ENCODE results near the gene CIC. TPM values are rescaled to one million over a fixed set of nuclear protein-coding genes. Genes with fewer than 3 reads are reported as not detected.

The CIC gene
- total and polyA plus RNA-seq, 10 of the 15 experiments (the other 5 are each of a cell fraction or from before 2014, with no cell fraction given), result 0.18 to 50.6 (median 7.1) TPM

- TF ChIP-seq, protein P1, sequence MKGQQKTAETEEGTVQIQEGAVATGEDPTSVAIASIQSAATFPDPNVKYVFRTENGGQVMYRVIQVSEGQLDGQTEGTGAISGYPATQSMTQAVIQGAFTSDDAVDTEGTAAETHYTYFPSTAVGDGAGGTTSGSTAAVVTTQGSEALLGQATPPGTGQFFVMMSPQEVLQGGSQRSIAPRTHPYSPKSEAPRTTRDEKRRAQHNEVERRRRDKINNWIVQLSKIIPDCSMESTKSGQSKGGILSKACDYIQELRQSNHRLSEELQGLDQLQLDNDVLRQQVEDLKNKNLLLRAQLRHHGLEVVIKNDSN (IDR thresholded peaks at IDR 0.05; ENCODE audit: borderline replicate concordance, extremely low read length, insufficient read depth, low read depth, low read length), result no peak
- no peak for TF ChIP-seq HDAC2 (IDR thresholded peaks at IDR 0.05)
- TF ChIP-seq CHD2 (IDR thresholded peaks at IDR 0.05; ENCODE audit: borderline replicate concordance, low read depth, low read length), result no peak
- no peak for TF ChIP-seq CEBPB (IDR thresholded peaks at IDR 0.05; ENCODE audit: borderline replicate concordance in 1 of 2, low read depth in 2 of 2, low read length in 2 of 2)
- TF ChIP-seq TCF3 (IDR thresholded peaks at IDR 0.05; ENCODE audit: borderline replicate concordance, insufficient read depth, low read depth, low read length), result no peak
- no peak for TF ChIP-seq KLF5 (IDR thresholded peaks at IDR 0.05; ENCODE audit: partially characterized antibody)
- no peak for TF ChIP-seq SMC3 (IDR thresholded peaks at IDR 0.05; ENCODE audit: borderline replicate concordance, low read length)
Measured at GRCh38 chr19:42220751-42221097, 48.3 kb upstream of the CIC start (continued).

GRCh38 chr19:42224940-42225717, 43.9 kb upstream of the CIC start:
- POLR2A ChIA-PET, result interaction anchor here (0.5 kb wide), 1 partner anchor 12 kb away, joined by 4 read pairs; no protein-coding TSS in a partner anchor
- DNase-seq (ENCODE audit: low read depth, low spot score), result no peak
- TF ChIP-seq MLLT1 (IDR thresholded peaks at IDR 0.05), result no peak
- TF ChIP-seq NRF1 (conservative IDR thresholded peaks at IDR 0.05; ENCODE audit: low read depth, low read length), result no peak
- no peak for TF ChIP-seq CEBPB (IDR thresholded peaks at IDR 0.05; ENCODE audit: borderline replicate concordance in 1 of 2, low read depth in 2 of 2, low read length in 2 of 2)
- no peak for TF ChIP-seq MEF2A (IDR thresholded peaks at IDR 0.05; ENCODE audit: insufficient read depth, low read depth, low read length)
- TF ChIP-seq HDAC2 (IDR thresholded peaks at IDR 0.05), result no peak
- no peak for TF ChIP-seq RELB (IDR thresholded peaks at IDR 0.05; ENCODE audit: low read depth)
- 96% methylated on average over 28 of the region's 37 CpGs for WGBS (ENCODE audit: insufficient coverage, insufficient replicate concordance, low lambda C conversion rate, missing lambda C conversion rate)
- Histone ChIP-seq H3K9ac (ENCODE audit: control insufficient read depth, insufficient read depth, low read length) (no peak overlapping the region), H2AFZ (ENCODE audit: control insufficient read depth, low read depth, low read length) (no peak overlapping the region), H3K27me3 (replicated peaks in 1 of 2; ENCODE audit: control insufficient read depth in 2 of 2, insufficient read depth in 2 of 2, low read length in 1 of 2) (no peaks in the 10 kb centered on the region), H3K4me3 (no peak overlapping the region), H3K4me1 (ENCODE audit: control insufficient read depth, insufficient read depth, low read length) (0 out of 2 replicates have a peak, but pooled peaks cover 3% of the 10 kb centered on the region), H3K9me3 (replicated peaks; ENCODE audit: control insufficient read depth, insufficient read depth, low read length) (no peaks in the 10 kb centered on the region), H3K27ac (ENCODE audit: control insufficient read depth, insufficient read depth) (no peak overlapping the region), H3K79me2 (ENCODE audit: control insufficient read depth, insufficient read depth, low read length) (peaks cover 26% of the 10 kb centered on the region), H3K4me2 (ENCODE audit: control insufficient read depth, insufficient read depth) (no peak overlapping the region), H3K36me3 (ENCODE audit: control insufficient read depth in 2 of 2, insufficient read depth in 2 of 2, low read length in 1 of 2) (peaks cover 17 to 28% of the 10 kb centered on the region in 2 experiments), H4K20me1 (ENCODE audit: control insufficient read depth, insufficient read depth) (no peaks in the 10 kb centered on the region; the same call in none of the 2 replicates)
- RAD21 ChIA-PET (ENCODE audit: unreplicated experiment), result no interaction called here
- CTCF ChIA-PET, result no interaction called here
- intact Hi-C loops (cut with micrococcal nuclease; ENCODE audit: unreplicated experiment), result no loop called here
- in situ Hi-C loops (cut with MboI), result no loop called here
- no peak for ATAC-seq
- SMC1A ChIA-PET (ENCODE audit: uncharacterized antibody, unreplicated experiment), result no interaction called here
- BruUV-seq (replicated peaks), result no TSS peak
- FAIRE-seq, result no peak

All from GM12878 (cell line).